HG03432 (cell line): ENCODE measurements around the gene MLPH.

Experiments
- ATAC-seq: cut with Tn5 transposase; IDR thresholded peaks from one replicate; pipeline ENCODE4 v1.9.1; 2021; ENCODE audit warnings: mild to moderate bottlenecking, moderate library complexity; ENCODE audit not compliant: unreplicated experiment

The MLPH gene

DNA sequence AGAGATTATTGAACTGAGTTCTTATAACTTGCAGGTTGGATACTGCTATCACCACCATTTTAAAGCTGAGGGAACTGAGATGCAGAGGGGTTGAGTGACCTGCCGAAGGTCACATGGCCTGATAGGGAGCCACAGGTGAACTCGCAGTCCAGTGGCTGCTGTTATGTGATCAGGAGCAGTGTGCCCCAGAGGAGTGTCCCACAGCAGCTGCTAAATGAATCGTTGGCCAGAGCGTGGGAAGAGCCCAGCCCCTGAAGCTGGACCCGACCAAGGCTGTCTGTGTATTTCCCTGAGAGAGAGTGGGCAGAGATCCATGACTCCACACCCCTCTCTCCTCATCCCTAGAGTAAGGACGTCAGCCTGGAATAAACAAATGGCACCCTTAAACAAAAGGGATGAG lies 52.6 kb downstream of the MLPH start:
- ATAC-seq = no peak

DNA sequence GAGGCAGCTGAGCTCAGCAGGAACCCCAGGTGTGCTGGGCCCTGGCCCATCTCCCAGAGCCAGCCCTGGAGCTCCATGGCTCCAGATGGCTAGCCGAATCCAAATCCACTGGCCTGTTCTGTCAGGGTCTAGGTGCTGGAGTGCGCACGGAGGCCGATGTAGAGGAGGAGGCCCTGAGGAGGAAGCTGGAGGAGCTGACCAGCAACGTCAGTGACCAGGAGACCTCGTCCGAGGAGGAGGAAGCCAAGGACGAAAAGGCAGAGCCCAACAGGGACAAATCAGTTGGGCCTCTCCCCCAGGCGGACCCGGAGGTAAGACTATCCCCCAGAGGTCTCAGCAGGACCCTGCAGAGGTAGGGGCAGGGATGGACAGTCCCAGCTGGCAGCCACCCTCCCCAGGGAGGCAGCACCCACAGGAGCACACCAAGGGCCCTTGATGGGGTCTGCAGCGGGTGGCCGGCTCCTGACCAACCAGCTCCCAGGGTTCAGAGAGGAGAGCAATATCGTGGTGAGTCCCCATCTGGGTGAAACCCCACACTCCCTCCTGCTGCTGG lies 53.2 kb downstream of the MLPH start:
- ATAC-seq = no peak

DNA sequence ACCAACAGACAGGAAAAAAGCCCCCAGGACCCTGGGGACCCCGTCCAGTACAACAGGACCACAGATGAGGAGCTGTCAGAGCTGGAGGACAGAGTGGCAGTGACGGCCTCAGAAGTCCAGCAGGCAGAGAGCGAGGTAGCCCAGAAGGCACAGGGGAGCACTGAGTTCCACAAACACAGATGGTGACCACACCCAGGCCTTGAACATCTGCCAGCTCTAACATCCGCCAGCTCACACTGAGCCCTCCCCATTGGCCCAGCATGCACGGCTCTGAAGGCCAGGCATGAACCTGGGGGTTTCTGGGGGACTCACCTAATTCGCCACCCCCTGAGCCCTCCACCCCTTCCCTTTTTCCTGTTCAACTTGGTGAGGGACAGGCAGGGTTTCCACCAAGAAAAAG lies 53.8 kb downstream of the MLPH start:
- ATAC-seq = peak; percentile 58

DNA sequence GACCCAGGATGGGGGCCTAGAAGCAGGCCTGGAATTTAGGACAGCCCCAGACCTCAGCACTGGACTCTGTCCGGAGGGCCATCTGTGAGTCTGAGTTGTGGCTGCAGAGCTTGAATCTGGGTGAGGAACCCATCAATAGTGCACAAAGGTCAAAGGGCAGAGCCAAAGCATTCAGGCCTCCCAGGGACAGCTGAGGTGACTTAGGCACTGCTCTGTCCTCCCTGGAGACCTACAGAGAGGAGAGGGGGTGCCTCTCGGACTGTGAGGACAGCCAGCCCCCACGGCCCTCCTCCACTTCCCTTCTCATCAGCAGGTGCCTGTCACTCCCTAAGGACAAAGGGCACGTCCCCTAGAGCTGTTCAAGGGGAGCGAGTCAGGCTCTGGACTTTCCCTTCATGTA lies 54.2 kb downstream of the MLPH start:
- ATAC-seq = peak; percentile 45

DNA sequence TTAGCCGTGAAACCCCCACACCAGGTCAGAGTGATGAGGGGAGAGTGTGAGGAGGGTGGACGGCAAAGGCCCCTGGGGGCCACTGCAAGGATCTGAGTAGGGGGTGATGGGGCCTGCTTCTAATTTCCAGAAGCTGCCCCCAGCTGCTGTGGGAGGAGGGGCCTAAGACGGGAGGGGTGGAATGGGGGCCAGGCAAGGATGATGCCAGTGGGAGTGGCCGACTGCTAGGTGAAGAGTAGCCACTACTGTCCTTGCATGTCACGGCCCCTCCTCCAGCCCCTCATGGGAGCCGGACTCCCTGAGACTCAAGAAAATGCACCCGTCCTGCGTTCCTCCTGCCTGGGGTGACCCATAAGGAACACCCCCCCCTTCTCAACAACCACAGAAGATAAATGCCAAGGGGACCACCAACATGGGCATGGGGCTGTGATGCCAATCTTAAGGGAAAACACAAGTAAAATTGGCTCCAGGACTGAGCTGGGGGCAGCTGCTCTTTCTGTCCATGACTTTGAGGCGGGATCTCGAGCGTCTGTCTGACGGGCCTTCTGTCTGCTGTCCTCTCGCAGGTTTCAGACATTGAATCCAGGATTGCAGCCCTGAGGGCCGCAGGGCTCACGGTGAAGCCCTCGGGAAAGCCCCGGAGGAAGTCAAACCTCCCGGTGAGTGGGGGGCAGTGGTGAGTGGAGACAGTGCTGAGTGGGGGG lies 55.1 kb downstream of the MLPH start:
- no peak for ATAC-seq

DNA sequence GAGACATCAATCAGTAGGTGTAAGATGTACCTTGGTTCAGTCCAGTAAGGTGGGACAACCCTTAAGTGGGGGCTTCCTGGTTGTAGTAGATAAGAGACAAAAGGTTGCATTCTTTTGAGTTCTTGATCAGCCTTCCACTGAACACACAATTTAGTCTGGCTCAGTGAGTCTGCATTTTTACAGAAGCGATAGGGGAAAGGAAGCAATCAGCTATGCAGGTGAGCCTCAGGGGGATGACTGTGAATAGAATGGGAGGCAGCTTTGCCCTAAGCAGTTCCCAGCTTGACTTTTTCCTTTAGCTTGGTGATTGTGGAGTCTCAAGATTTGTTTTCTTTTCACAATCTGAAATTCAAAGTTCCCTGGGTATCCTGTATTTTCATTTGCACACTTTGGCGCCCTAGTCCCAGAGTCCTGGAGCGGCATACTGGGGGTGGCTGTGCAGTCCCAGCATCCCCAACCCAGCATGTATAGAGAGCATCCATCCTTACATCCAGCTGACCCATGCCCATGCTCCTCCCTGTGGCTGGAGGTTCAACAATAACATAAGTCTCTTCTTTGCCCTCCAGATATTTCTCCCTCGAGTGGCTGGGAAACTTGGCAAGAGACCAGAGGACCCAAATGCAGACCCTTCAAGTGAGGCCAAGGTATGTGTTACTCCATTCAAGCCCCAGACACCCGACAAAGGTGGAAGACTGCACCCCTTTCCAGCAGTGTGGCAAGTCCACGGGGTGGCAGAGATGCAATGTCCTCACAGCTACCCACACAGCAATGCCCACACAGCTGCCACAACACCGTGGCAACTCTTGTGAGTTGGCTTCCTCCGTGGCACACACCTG lies 59.2 kb downstream of the MLPH start:
- ATAC-seq = no peak

DNA sequence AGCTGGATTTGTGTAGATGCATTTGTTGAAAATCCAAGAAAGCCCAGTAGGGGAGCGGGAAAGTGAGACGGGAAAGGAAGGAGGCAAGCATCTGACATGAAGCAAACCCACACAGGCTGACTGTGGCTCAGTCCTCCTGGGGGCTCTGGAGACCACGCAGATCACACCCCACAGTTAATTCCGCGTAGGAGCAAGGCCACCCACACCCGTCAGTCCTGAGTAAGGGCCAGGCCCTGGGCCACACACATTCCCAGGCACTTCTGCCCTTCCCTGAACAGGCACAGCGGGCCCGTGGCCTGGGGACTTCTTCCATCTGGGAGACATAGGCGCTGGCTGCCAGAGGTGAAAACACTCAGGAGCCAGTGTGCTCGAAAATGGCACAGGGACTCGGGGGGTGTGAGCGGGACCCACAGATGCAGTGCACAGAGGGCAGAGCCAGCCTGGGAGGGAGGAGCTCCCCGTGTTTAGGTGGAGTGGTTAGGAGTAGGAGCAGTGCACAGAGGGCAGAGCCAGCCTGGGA lies 59.9 kb downstream of the MLPH start:
- no peak for ATAC-seq

DNA sequence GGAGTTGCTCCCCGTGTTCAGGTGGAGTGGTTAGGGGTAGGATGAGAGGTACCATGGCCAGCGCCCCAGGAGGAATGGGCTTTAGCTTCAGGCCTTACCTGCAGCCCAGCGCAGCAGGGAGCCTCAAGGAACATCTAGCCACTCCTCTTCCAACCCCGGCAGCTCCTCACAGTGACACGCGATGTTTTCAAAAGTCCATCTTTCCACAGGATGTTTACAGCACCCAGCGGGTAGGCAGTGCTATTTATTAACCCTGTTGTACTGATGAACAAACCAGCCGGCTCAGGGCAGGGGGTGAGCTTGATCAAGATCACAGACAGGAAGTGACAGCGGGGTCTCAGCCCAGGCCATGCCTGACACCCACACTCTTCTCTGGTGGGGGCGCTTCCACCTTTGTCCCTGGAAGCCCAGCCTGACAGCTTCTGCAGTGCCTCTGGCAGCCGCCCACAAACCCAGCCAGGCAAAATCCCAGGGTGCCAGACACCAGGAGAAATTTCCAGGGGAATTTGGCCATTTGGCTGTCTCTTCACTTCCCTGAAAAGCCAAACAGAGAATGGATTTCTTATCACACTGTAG lies 60.9 kb downstream of the MLPH start:
- no peak for ATAC-seq

DNA sequence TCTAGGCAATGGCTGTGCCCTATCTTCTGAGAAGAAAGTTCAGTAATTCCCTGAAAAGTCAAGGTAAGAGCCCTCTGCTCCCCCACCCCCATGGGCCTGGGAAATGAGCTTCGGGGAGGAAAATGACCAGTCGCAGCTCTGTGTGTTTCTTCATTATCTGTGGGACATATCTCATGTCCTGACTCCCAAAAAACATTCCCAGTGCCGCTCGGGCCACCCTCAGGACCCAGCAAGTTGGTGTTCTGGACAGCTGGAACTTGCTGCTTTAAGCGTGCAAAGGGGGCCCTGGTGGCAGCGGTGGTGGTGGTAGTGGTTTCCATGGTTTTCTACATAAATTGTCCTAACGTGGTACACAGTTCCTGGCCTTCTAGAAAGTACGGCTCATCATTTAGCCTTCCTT lies 62.2 kb downstream of the MLPH start:
- no peak for ATAC-seq

DNA sequence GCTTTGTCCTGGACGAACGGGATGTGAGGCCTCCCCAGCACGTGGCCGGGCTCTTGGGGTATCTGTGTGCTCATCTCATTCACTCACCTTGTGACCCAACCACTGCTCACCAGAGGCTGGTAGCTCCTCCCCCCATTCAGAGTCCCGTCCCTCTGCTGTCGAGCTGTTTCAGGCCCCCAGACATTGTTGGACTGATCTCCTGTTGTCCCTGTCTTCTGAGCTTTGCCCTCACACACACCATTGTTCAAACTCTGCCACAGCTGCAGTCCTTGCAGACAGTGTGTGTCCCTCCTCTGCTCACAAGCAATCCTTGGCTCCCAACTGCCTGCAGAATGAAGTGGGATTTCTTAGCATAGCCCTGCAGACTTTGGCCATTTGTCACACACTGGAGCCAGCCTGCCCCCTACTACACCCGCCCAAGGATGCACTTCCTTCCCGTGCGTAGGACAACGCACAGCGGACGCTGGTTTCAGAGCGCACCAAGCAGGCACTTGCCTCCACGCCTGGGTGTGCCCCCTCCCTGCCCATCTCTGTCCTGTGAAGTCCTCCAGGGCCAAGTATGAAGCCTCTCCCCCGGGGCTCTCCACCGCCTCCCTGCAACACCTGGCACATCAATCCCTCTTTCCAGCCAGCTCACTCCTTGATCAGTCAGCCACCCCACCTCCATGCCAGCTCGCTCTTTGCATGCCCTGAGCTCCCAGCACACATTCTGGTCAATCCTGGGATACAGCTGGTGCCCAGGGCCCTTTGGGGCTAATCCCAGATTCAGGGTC lies 62.8 kb downstream of the MLPH start:
- ATAC-seq = no peak

DNA sequence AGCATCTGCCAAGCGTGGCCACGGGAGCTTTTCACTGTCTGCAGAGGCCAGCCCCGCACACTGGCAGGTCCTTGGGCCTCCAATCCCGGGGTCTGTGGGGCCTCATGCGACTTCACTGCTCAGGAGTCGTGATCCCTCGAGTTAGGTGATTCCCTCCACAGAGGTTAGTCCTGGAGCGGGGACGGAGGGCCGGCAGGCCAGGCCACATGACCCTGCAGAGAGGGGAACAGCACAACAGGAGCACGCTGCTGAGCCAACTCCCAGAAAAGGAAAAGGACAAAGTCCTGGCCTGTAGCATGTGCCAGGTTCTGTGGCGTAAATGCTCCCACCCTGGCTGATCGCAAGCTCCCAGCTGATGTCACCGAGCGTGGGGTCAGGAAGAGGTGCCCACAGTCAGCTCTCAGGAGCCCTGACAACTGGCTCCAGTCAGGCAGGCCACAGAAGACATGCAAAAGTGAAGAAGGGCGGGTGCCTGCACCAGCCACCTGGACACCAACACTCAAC lies 64.1 kb downstream of the MLPH start:
- ATAC-seq = no peak

DNA sequence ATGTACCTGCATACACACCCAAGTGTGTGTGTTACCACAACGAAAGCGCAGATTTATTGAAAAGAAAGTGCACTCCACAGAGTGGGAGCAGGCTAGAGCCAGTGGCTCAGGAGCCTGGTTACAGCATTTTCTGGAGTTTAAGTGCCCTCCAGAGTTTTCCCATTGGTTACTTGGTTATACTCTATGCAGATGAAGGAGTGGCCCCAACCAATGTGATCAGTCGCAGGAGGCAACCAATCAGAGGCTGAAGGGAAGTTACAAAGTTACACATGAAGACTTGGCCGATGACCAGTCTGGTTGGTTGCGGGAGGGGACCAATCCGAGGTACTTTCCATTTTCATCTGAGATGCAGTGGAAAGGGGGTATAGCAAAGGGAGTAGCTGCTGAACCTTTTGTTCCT lies 65.9 kb downstream of the MLPH start:
- ATAC-seq = no peak

DNA sequence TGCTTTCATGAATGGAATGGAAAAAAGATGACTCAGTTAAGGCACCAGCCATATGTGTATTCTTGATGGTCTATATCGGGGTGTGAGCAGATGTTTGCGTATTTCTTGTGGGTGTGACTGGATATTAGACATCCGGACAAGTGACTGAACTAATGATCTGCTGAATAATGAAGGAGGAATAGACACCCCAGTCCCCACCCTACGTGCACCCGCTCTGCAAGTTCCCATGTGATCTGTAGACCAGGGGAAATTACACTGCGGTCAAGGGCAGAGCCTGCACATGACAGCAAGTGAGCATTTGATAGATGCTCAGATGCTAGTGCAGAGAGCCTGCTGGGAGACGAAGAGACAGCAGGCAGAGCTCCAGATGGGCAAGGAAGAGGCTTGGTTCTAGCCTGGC lies 66.9 kb downstream of the MLPH start:
- no peak for ATAC-seq

DNA sequence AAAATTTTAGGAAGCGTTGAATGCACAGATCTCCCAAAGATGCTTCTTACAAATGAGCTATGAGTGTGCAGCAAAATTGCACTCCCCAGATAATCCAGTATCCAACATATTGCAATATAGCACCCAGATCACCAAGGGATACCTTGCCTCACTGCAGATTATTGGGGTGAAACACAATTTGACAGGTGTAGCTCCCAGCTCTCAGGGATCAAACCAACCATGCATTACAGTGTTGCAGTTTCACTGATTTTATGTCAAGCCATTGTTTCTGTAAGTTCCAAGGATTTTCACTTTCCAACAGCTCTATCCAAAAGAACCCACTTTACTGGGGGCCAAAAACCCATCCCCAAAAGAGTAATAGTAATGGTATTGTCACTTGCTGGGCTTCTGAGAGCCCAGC lies 68.5 kb downstream of the MLPH start:
- ATAC-seq = no peak

DNA sequence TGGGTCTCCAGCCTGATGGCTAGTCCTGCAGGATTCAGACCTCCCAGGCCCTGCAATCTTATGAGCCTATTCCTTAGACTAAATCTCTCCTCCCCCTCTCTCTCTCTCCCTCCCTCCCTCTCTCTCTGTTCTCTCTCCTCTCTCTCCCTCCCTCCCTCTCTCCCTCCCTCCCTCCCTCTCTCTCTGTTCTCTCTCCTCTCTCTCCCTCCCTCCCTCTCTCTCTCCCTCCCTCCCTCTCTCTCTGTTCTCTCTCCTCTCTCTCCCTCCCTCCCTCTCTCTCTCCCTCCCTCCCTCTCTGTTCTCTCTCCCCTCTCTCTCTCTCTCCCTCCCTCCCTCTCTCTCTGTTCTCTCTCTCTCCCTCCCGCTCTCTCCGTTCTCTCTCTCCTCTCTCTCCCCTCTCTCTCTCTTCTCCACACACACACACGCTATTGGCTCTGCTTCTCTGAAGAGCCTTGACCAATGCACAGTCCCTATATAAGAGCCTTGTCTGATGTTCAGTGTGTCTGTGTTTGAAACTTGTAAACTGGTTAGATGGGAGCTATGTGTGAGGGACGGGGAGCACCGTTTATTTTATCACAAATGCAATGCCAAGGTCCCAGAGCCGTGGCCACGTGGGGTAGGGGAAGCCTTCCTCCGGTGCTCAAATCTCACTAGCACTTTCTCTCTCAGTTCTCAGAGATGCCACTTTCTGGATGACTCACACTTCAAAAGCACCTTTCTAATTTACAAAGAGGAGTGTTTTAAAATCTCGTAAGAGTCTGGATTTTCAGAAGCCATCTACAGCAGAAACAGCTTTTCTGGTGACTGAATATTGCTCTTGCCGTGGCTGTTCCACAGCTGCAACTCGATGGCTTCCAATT lies 70.0 kb downstream of the MLPH start:
- peak; percentile 93 for ATAC-seq

DNA sequence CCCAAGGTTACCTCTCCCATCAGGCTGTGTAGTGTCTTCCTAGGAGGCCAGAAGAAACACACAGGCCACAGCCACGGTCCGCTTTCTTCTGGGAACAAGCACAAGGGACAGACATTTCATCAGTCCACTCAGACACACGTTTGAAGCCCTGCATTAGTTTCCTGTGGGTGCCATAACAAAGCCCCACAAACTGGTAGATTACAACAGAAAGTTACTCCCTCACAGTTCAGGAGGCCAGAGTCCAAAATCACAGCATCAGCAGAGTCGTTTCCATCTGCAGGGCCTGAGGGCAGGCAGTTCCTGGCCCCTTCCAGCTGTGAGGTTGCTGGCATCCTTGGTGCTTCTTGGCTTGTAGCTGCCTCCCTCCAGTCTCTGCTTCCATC lies 70.6 kb downstream of the MLPH start:
- peak; percentile 22 for ATAC-seq

DNA sequence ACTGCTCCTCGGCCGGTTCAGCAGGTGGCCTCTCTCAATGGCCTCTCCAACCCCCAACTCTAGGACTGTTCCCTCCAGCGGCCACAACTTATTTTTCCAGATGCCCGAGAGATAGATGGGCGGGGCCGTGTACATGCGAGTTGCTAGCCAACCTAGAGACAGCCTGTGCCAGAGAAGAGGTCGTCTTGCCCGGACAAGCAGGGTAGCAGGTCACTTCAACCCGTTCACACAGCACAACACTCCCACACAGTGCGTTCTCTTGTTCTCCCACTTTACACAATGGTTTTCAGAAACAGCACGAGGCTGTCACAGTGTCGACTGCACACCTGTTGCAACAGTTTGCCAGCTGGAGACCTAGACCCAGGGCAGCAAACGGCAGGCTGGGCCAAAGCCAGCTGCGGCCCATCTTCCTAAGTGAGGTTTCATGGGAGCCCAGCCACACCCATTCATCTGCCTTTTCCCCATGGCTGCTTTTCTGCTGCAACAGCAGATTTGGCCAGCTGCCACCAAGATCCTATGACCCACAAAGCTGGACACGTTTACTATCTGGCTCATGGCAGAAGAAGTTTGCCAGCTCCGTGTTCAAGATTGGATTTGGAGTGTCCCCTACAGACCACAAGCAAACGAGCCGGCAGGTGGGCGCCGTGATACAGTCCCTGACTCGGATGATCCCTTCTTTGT lies 72.0 kb downstream of the MLPH start:
- ATAC-seq = no peak

DNA sequence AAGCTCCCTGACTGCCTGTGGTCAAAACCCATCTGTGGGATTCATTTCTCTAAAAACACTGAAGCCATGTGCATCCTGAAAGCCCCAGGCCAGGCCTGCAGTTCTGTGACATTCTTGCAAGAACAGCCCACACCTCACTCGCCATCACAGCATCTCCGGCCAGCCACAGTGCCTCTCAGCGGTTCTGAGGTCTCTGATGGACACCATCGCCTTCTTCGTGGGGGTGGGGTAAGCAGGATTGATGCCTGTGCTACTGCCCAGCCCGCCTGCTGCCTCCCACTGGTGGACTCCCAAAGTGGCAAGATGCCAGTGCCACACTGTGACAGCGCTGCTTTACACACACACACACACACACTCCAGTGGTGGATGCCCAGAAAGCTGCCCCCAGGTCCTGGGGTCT lies 74.2 kb downstream of the MLPH start:
- no peak for ATAC-seq

DNA sequence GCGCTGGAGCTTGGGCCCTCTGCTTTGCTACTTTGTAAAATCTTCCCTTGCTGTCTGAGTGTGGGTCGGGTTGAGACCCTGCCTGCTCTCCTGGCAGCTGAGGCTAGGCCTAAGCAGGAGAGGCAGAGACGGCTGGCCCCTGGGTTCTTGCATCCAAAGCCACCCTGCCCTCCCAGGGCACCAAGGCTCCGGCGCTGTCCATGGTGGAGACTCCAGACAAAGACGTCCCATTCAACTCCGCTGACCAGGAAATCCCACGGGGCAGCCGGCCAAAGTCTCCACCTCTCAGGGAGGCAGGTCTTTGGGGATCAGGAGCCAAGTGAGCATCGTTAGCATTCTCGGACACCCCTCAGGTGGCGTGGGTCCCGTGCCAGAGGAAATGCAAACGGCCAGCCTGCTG lies 76.8 kb downstream of the MLPH start:
- no peak for ATAC-seq
